SU-DHL-6 (cell line): ENCODE data around the gene PKD2.

Experiments
- EZH2phosphoT487 ChIP-seq: fragments of 200-600 bp; sonication (generic), shearing (Covaris generic); conservative IDR thresholded peaks from 2 replicates; pipeline ENCODE4 v1.6.1; 2018; ENCODE audit warnings: mild to moderate bottlenecking, antibody characterized with exemption, low read length, moderate library complexity, mixed read lengths
- TF ChIP-seq, protein P1 (sequence below): fragments of 200-600 bp; sonication (generic); IDR thresholded peaks from one replicate; pipeline ENCODE4 v1.5.1; 2017; ENCODE audit warnings: antibody characterized with exemption, mild to moderate bottlenecking, low read length, moderate library complexity; ENCODE audit not compliant: insufficient read depth, poor library complexity, severe bottlenecking

- TF ChIP-seq, protein P1, sequence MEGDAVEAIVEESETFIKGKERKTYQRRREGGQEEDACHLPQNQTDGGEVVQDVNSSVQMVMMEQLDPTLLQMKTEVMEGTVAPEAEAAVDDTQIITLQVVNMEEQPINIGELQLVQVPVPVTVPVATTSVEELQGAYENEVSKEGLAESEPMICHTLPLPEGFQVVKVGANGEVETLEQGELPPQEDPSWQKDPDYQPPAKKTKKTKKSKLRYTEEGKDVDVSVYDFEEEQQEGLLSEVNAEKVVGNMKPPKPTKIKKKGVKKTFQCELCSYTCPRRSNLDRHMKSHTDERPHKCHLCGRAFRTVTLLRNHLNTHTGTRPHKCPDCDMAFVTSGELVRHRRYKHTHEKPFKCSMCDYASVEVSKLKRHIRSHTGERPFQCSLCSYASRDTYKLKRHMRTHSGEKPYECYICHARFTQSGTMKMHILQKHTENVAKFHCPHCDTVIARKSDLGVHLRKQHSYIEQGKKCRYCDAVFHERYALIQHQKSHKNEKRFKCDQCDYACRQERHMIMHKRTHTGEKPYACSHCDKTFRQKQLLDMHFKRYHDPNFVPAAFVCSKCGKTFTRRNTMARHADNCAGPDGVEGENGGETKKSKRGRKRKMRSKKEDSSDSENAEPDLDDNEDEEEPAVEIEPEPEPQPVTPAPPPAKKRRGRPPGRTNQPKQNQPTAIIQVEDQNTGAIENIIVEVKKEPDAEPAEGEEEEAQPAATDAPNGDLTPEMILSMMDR: no peak
- TF ChIP-seq EZH2phosphoT487: no peak
These were observed 40.2 kb upstream of the PKD2 start for GRCh38 chr4:87967193-87967592.
